Chondrocyte (in vitro differentiated cells): Measurements from ENCODE around the gene TM6SF1. TPM values are rescaled to one million over a fixed set of nuclear protein-coding genes. Genes with fewer than 3 reads are reported as not detected.

Experiments used
- DNase-seq: peaks from one replicate; pipeline ENCODE4 v3.0.0; 2021; ENCODE audit warnings: mixed read lengths, low spot score
- H3K27ac Mint-ChIP-seq: one replicate; pipeline ENCODE4 v1.8.0; 2021; ENCODE audit warnings: mild to moderate bottlenecking, moderate library complexity, mixed read lengths; ENCODE audit not compliant: unreplicated experiment
- H3K27me3 Mint-ChIP-seq: 2 replicates; pipeline ENCODE4 v1.8.0; 2021; ENCODE audit warnings: low read depth, mixed read lengths
- H3K36me3 Mint-ChIP-seq: 2 replicates; pipeline ENCODE4 v1.8.0; 2021; ENCODE audit warnings: low read depth, mixed read lengths
- H3K4me1 Mint-ChIP-seq: 2 replicates; pipeline ENCODE4 v1.8.0; 2021; ENCODE audit warnings: low read depth, mild to moderate bottlenecking, mixed read lengths
- H3K4me3 Mint-ChIP-seq: one replicate; pipeline ENCODE4 v1.8.0; 2021; ENCODE audit warnings: mild to moderate bottlenecking, moderate library complexity, mixed read lengths; ENCODE audit not compliant: unreplicated experiment
- H3K9me3 Mint-ChIP-seq: 2 replicates; pipeline ENCODE4 v1.8.0; 2021; ENCODE audit warnings: low read depth, mixed read lengths
- long read RNA-seq: library from polyadenylated mRNA; stranded (forward); transcript quantifications from one replicate; pipeline ENCODE4 v2.0.0, GENCODE V29; 2021
- total RNA-seq: library from RNA; stranded (reverse); gene quantifications from 3 replicates; pipeline ENCODE4 v1.2.1, GENCODE V29; 2021
- TF ChIP-seq, protein P1 (sequence below): fragments of 200-600 bp; sonication (generic); IDR thresholded peaks from 2 replicates; pipeline ENCODE4 v1.5.0; 2021; ENCODE audit warnings: antibody characterized with exemption, mild to moderate bottlenecking, moderate library complexity

The TM6SF1 gene
- total RNA-seq = 4.5 to 22.3 TPM (median 21.9 TPM) in 3 replicates
- long read RNA-seq, transcript TM6SF1-202 (10 exons, 2,074 nt) = major isoform, 27 of 62 reads
- long read RNA-seq, partial matches to known transcripts = 2 of 62 reads
- long read RNA-seq, other reads (novel, unspliced or antisense) = 28 of 62 reads

GRCh38 chr15:83106994-83107840, at the start of gene TM6SF1:
Gene TM6SF1 (plus strand): TSS chr15:83107645. CDS start chr15:83107681, 36 bp downstream.
- no peaks in the 10 kb centered on the region for H3K9me3 Mint-ChIP-seq
- peaks cover 2% of the 10 kb centered on the region for H3K27me3 Mint-ChIP-seq
- TF ChIP-seq, protein P1, sequence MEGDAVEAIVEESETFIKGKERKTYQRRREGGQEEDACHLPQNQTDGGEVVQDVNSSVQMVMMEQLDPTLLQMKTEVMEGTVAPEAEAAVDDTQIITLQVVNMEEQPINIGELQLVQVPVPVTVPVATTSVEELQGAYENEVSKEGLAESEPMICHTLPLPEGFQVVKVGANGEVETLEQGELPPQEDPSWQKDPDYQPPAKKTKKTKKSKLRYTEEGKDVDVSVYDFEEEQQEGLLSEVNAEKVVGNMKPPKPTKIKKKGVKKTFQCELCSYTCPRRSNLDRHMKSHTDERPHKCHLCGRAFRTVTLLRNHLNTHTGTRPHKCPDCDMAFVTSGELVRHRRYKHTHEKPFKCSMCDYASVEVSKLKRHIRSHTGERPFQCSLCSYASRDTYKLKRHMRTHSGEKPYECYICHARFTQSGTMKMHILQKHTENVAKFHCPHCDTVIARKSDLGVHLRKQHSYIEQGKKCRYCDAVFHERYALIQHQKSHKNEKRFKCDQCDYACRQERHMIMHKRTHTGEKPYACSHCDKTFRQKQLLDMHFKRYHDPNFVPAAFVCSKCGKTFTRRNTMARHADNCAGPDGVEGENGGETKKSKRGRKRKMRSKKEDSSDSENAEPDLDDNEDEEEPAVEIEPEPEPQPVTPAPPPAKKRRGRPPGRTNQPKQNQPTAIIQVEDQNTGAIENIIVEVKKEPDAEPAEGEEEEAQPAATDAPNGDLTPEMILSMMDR = no peak
- DNase-seq = no peak
- peaks cover 37% of the 10 kb centered on the region for H3K4me1 Mint-ChIP-seq
- peaks cover 3% of the 10 kb centered on the region for H3K36me3 Mint-ChIP-seq
- peak within 1 kb of the TSS; percentile 81 for H3K4me3 Mint-ChIP-seq
- H3K27ac Mint-ChIP-seq = peak within 1 kb of the TSS; percentile 47

GRCh38 chr15:83057696-83058376, 49.6 kb upstream of the TM6SF1 start:
- TF ChIP-seq, protein P1 = no peak
- Mint-ChIP-seq H3K4me3 (no peak overlapping the region), H3K9me3 (no peaks in the 10 kb centered on the region), H3K27me3 (no peaks in the 10 kb centered on the region), H3K27ac (peak overlapping the region; percentile 8), H3K36me3 (peaks cover 9% of the 10 kb centered on the region), H3K4me1 (peaks cover 13% of the 10 kb centered on the region)
- no peak for DNase-seq

DNA sequence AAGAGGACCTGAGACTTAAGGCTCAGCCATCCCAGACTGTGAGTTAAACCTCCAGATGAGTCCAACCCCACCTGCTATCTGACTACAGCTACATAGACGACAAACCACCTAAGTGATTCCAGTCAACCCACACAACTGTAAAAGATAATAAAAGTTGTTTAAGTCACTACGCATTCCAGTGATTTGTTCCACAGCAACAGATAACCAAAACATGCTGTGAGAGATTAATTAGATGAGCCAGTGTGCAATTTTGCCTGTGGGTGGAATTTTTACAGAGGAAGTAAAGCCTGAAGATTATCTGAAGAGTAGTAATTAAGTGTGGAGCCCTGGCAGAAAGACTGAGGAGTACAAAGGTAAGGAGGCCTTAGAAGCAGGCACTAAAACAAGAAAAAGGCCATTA, 45.8 kb upstream of the TM6SF1 start:
- no peaks in the 10 kb centered on the region for H3K9me3 Mint-ChIP-seq
- no peak for DNase-seq
- no peaks in the 10 kb centered on the region for H3K27me3 Mint-ChIP-seq
- no peak overlapping the region for H3K4me3 Mint-ChIP-seq
- no peak overlapping the region for H3K27ac Mint-ChIP-seq
- H3K36me3 Mint-ChIP-seq = peaks cover under 1% of the 10 kb centered on the region
- TF ChIP-seq, protein P1 = no peak
- peaks cover 3% of the 10 kb centered on the region for H3K4me1 Mint-ChIP-seq

DNA sequence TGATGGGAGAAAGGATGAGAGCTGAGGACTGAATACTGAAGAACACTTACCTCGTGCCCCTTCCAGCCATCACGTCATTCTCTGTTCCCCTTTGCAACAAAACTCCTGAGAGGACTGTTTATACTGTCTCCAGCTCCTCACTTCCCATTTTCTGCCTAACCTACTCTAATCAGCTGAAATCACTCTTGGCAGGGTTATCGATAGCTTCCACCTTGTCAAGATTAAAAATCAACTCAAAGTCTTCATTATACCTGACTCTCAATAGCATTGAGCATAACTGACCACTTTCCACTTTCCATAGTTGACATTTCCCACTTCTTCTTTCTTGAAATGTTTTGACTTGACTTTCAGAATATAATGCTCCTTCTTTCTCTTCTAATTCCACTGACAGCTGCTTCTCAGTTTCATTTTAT, 44.7 kb upstream of the TM6SF1 start:
- H3K4me3 Mint-ChIP-seq = no peak overlapping the region
- H3K27ac Mint-ChIP-seq = no peak overlapping the region
- no peak for DNase-seq
- no peaks in the 10 kb centered on the region for H3K27me3 Mint-ChIP-seq
- H3K9me3 Mint-ChIP-seq = no peaks in the 10 kb centered on the region
- no peaks in the 10 kb centered on the region for H3K36me3 Mint-ChIP-seq
- TF ChIP-seq, protein P1 = no peak
- peaks cover 6% of the 10 kb centered on the region for H3K4me1 Mint-ChIP-seq

DNA sequence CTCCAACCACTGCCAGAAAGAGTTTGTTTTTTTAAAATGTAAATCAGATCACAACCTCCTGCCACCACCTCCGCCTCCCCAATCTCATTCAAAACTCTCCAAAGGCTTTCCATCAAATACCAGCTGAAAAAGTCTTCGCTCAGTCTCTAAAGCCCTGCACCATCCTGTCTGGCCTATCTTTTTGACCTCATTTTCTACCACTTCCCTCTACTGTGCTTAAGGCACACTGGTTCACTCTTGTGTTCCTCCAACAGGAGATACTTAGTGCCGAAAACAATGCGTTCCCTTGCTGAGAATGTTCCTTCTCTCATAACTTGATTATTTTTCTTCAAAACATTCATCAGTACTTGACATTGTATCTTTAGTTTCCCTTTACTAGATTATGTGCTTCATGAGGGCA, 43.9 kb upstream of the TM6SF1 start:
- Mint-ChIP-seq H3K4me3 (no peak overlapping the region), H3K4me1 (peaks cover 6% of the 10 kb centered on the region), H3K9me3 (no peaks in the 10 kb centered on the region), H3K27ac (no peak overlapping the region), H3K36me3 (no peaks in the 10 kb centered on the region), H3K27me3 (no peaks in the 10 kb centered on the region)
- no peak for DNase-seq
- TF ChIP-seq, protein P1 = no peak
